ENCODE data around the gene RPUSD1. TPM values are rescaled to one million over a fixed set of nuclear protein-coding genes. Genes with fewer than 3 reads are reported as not detected.

Gene RPUSD1
- total and polyA plus RNA-seq, 12 donors: 5.8 to 23.3 (median 8.2) TPM

DNA sequence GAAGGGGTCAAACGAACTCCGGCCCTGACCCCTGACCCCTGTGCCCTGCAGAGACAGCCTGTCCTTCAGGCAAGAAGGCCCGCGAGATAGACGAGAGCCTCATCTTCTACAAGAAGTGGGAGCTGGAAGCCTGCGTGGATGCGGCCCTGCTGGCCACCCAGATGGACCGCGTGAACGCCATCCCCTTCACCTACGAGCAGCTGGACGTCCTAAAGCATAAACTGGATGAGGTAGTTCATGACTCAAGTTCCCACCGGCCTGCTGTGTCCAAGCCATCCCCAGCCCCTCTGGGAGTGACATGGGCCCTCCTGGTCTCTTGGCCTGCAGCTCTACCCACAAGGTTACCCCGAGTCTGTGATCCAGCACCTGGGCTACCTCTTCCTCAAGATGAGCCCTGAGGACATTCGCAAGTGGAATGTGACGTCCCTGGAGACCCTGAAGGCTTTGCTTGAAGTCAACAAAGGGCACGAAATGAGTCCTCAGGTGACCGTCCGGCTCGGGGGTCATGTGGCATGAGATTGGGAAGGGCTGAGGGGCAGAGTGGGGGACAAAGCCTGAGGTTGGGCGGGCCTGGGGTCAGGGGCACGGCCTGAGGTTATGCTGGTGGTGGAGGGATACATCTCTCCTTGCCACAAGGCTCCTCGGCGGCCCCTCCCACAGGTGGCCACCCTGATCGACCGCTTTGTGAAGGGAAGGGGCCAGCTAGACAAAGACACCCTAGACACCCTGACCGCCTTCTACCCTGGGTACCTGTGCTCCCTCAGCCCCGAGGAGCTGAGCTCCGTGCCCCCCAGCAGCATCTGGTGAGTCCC lies 22.0 kb downstream of the RPUSD1 start:
- Histone ChIP-seq H3K4me3 (no peak overlapping the region), H3K4me1 (no peaks in the 10 kb centered on the region), H3K27ac (no peak overlapping the region), H3K27me3 (peaks cover 7 to 27% (median 11%) of the 10 kb centered on the region in 7 donors), H3K9me3 (no peaks in the 10 kb centered on the region), H3K36me3 (no peaks in the 10 kb centered on the region)
- ATAC-seq (no peak), DNase-seq (no peak)
- WGBS, 2 donors: 86 to 90% methylated on average over 29 of the region's 29 CpGs
- intact Hi-C loops (cut with DNase I): no loop called here
- TF ChIP-seq, protein P1, sequence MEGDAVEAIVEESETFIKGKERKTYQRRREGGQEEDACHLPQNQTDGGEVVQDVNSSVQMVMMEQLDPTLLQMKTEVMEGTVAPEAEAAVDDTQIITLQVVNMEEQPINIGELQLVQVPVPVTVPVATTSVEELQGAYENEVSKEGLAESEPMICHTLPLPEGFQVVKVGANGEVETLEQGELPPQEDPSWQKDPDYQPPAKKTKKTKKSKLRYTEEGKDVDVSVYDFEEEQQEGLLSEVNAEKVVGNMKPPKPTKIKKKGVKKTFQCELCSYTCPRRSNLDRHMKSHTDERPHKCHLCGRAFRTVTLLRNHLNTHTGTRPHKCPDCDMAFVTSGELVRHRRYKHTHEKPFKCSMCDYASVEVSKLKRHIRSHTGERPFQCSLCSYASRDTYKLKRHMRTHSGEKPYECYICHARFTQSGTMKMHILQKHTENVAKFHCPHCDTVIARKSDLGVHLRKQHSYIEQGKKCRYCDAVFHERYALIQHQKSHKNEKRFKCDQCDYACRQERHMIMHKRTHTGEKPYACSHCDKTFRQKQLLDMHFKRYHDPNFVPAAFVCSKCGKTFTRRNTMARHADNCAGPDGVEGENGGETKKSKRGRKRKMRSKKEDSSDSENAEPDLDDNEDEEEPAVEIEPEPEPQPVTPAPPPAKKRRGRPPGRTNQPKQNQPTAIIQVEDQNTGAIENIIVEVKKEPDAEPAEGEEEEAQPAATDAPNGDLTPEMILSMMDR (IDR thresholded peaks at IDR 0.05): no peak

DNA sequence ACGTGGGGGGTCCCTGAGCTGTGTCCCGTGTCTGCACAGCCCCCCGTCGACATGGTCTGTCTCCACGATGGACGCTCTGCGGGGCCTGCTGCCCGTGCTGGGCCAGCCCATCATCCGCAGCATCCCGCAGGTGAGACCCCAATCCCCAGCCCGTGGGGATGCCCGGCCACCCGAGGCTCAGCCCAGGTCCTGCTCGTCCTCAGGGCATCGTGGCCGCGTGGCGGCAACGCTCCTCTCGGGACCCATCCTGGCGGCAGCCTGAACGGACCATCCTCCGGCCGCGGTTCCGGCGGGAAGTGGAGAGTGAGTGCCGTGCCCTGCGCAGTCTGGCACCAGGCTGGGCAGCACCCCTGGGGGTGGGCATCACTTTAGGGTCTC lies 22.7 kb downstream of the RPUSD1 start:
- ATAC-seq (no peak), DNase-seq (no peak)
- WGBS, 2 donors: 92% methylated on average over 23 to 29 of the region's 29 CpGs
- H3K36me3 ChIP-seq: no peaks in the 10 kb centered on the region
- H3K4me3 ChIP-seq: no peak overlapping the region
- H3K27ac ChIP-seq: no peak overlapping the region
- H3K27me3 ChIP-seq: peaks cover 7 to 32% (median 11%) of the 10 kb centered on the region in 7 donors
- TF ChIP-seq, protein P1 (IDR thresholded peaks at IDR 0.05): no peak
- intact Hi-C loops (cut with DNase I): no loop called here
- H3K4me1 ChIP-seq: no peaks in the 10 kb centered on the region
- no peaks in the 10 kb centered on the region for H3K9me3 ChIP-seq

DNA sequence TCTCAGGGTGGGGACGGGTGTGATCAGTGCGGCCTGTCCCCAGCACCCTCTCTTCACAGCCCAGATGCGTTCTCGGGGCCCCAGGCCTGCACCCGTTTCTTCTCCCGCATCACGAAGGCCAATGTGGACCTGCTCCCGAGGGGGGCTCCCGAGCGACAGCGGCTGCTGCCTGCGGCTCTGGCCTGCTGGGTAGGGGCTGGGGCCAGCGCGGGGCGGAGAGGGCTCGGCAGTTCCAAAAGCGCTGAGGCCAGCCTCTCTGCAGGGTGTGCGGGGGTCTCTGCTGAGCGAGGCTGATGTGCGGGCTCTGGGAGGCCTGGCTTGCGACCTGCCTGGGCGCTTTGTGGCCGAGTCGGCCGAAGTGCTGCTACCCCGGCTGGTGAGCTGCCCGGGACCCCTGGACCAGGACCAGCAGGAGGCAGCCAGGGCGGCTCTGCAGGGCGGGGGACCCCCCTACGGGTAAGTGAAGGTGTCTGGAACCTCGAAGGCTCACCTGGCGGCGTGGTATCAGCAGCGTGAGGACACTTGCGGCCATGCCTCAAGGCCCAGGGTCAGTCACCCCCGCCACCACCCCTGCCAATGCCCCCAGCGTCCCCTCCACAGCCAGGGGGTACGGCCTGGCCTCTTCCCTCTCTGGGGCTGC lies 23.2 kb downstream of the RPUSD1 start:
- intact Hi-C loops (cut with DNase I): no loop called here
- Histone ChIP-seq H3K9me3 (no peaks in the 10 kb centered on the region), H3K4me1 (no peaks in the 10 kb centered on the region), H3K27ac (no peak overlapping the region), H3K4me3 (no peak overlapping the region), H3K36me3 (no peaks in the 10 kb centered on the region), H3K27me3 (peaks cover 7 to 33% (median 11%) of the 10 kb centered on the region in 7 donors)
- ATAC-seq (no peak), DNase-seq (no peak)
- TF ChIP-seq, protein P1 (IDR thresholded peaks at IDR 0.05): no peak
- 86% methylated on average over 38 of the region's 38 CpGs for WGBS, 2 donors

DNA sequence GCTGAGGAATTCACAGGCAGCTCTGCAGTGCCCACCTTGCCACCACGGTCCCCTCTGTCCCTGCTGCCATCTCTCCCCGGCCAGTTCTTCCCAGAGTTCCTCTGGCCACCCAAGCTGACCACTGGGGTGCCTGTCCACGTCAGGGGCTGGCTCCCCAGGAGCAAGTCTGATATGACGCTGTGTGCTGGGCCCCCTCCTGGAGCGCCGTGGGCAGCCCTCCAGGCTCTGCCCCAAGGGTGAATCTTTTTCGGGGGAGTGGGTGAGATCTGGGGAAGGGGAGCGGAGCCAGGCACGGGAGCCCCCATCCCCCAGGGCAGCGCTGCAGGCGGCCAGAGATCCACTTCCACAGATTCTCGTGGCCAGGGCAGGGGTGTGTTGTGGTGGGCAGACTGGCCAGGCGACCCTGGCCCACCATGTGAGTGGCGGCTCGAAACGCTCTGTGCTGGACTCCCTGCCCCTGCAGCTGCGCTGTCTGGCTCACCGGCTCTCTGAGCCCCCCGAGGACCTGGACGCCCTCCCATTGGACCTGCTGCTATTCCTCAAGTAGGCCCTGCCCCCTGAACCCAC lies 23.9 kb downstream of the RPUSD1 start:
- no peaks in the 10 kb centered on the region for H3K4me1 ChIP-seq
- intact Hi-C loops (cut with DNase I): no loop called here
- H3K36me3 ChIP-seq: no peaks in the 10 kb centered on the region
- H3K27me3 ChIP-seq: peaks cover 6 to 36% (median 10%) of the 10 kb centered on the region in 7 donors
- ATAC-seq (no peak), DNase-seq (no peak)
- H3K4me3 ChIP-seq: no peak overlapping the region
- no peak overlapping the region for H3K27ac ChIP-seq
- TF ChIP-seq, protein P1 (IDR thresholded peaks at IDR 0.05): no peak
- 71 to 75% methylated on average over 19 to 20 of the region's 20 CpGs for WGBS, 2 donors
- H3K9me3 ChIP-seq: no peaks in the 10 kb centered on the region

Data from heart right ventricle (tissue), 16 donors.